NB4 (cell line): ENCODE measurements around the gene FOXM1.

Experiments
- CTCF ChIP-seq: IDR thresholded peaks from one replicate; pipeline ENCODE4 v1.5.1; 2012; ENCODE audit warnings: low read depth, low read length
- POLR2A ChIP-seq: IDR thresholded peaks from 2 replicates; pipeline ENCODE4 v1.6.1; 2011; ENCODE audit warnings: mild to moderate bottlenecking; ENCODE audit not compliant: insufficient read length; ENCODE audit errors: extremely low read depth

- TF ChIP-seq CTCF (no peak), POLR2A (no peak)
Observed at GRCh38 chr12:2900642-2901041, 23.7 kb upstream of the FOXM1 start.
